ENCODE data around the gene SELENOM. TPM values are rescaled to one million over a fixed set of nuclear protein-coding genes. Genes with fewer than 3 reads are reported as not detected.

Gene SELENOM
- total and polyA plus RNA-seq, 2 of the 8 experiments (the other 6 are each of a cell fraction or from before 2014, with no cell fraction given) = 22.7 to 40.0 TPM

DNA sequence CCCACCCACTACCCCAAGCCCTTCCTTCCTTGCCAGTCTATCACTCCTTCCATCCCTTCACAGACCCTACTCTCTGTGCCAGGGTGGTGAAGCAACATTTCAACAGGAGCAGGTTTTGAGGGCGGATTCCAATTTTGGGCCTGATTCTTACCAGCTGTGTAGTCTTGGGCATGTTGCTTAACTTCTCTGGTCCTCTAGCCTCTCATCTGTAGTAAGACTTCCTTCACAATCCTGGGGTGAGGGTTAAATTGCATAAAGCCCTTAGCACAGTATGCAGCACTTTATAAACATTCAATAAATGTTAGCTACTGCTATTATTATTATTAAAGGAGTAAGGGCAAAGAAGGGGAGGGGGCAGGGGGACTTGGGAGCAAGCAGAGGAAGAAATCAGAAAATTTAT lies 47.6 kb upstream of the SELENOM start:
- H4K20me1 ChIP-seq (replicated peaks in 1 of 2; ENCODE audit: control insufficient read depth in 1 of 2, insufficient read depth in 2 of 2, low read length in 2 of 2) = no peaks in the 10 kb centered on the region
- no peak overlapping the region for H3K56ac ChIP-seq (replicated peaks; ENCODE audit: insufficient read length, low read depth, low read length)
- no peak overlapping the region for H3K4ac ChIP-seq (replicated peaks; ENCODE audit: insufficient read length, low read depth, low read length)
- H3K27me3 ChIP-seq (replicated peaks in 1 of 4; ENCODE audit: control insufficient read depth in 3 of 4, extremely low read depth in 1 of 4, insufficient read depth in 3 of 4, low read length in 3 of 4) = peaks cover 0 to 25% (median 7%) of the 10 kb centered on the region in 4 experiments; a peak in 6 of 7 replicates
- no peak overlapping the region for H2BK5ac ChIP-seq (ENCODE audit: low read depth, low read length)
- H3K23ac ChIP-seq (ENCODE audit: insufficient read length) = no peak overlapping the region
- no peaks in the 10 kb centered on the region for H3K4me1 ChIP-seq (replicated peaks in 1 of 4; ENCODE audit: control insufficient read depth in 3 of 4, insufficient read depth in 4 of 4, low read length in 3 of 4)
- H3K36me3 ChIP-seq (ENCODE audit: control insufficient read depth in 2 of 4, insufficient read depth in 4 of 4, low read length in 3 of 4) = no peaks in the 10 kb centered on the region
- 77% methylated on average over 1 of the region's 1 CpG; no CpG with 5 or more reads in 1 of the 2 experiments for WGBS, 2 experiments (ENCODE audit: extremely low coverage in 1 of 2, insufficient coverage in 1 of 2, insufficient read length in 1 of 2, insufficient replicate concordance in 2 of 2, low coverage in 1 of 2, low lambda C conversion rate in 2 of 2, missing lambda C conversion rate in 1 of 2)
- no peak overlapping the region for H3K18ac ChIP-seq (ENCODE audit: extremely low read depth, low read length)
- no peak overlapping the region for H3K9ac ChIP-seq (replicated peaks in 1 of 4; ENCODE audit: extremely low read depth in 1 of 4, low read depth in 3 of 4, low read length in 3 of 4)
- no peak overlapping the region for H3K14ac ChIP-seq (ENCODE audit: insufficient read length)
- H3K9me3 ChIP-seq (ENCODE audit: insufficient read depth in 2 of 2, low read depth in 1 of 2, low read length in 1 of 2) = no peaks in the 10 kb centered on the region
- no peaks in the 10 kb centered on the region for H3K79me2 ChIP-seq (ENCODE audit: control insufficient read depth in 1 of 2, insufficient read depth in 2 of 2, low read length in 2 of 2)
- H2AFZ ChIP-seq (ENCODE audit: low read length) = no peak overlapping the region
- H2BK15ac ChIP-seq (ENCODE audit: low read length) = no peak overlapping the region
- FAIRE-seq (no peak), DNase-seq (ENCODE audit: low read depth in 1 of 2, low spot score in 2 of 2) (no peak)
- H2BK20ac ChIP-seq (ENCODE audit: low read length) = no peak overlapping the region
- H4K8ac ChIP-seq (ENCODE audit: extremely low read depth, insufficient read depth, low read length) = no peak overlapping the region
- H3K4me2 ChIP-seq (ENCODE audit: insufficient read depth in 1 of 2, low read depth in 2 of 2, low read length in 2 of 2) = no peak overlapping the region
- no peak overlapping the region for H4K91ac ChIP-seq (replicated peaks; ENCODE audit: insufficient read length, low read length)
- H3K79me1 ChIP-seq (ENCODE audit: low read depth, low read length) = no peaks in the 10 kb centered on the region
- ChIA-PET CTCF (ENCODE audit: partially characterized antibody) (interaction anchor here (0.8 to 1.0 kb wide), 3 partner anchors 72 to 235 kb away, joined by 3 to 4 read pairs (median 4); no protein-coding TSS in a partner anchor), POLR2A (ENCODE audit: partially characterized antibody) (interaction anchor here (0.9 kb wide), 1 partner anchor 187 kb away, joined by 3 read pairs; the partner anchor contains the start of gene MORC2)
- H3K4me3 ChIP-seq (ENCODE audit: extremely low read depth in 1 of 4, insufficient read depth in 2 of 4, low read depth in 3 of 4, low read length in 4 of 4) = no peak overlapping the region
- no peak overlapping the region for H3K27ac ChIP-seq (ENCODE audit: low read depth, low read length)
- H4K5ac ChIP-seq (ENCODE audit: insufficient read length, low read depth, low read length) = no peak overlapping the region
- no peak overlapping the region for H2AK5ac ChIP-seq (ENCODE audit: low read depth, low read length)
- H2BK120ac ChIP-seq (replicated peaks; ENCODE audit: low read depth, low read length) = no peak overlapping the region
- H3K23me2 ChIP-seq (ENCODE audit: low read depth, low read length) = no peaks in the 10 kb centered on the region
- no peak overlapping the region for H2BK12ac ChIP-seq (ENCODE audit: low read depth, low read length)
